HUES48 (cell line): Measurements from ENCODE around the gene TTC21A.

Source experiments
- H3K27ac ChIP-seq: one replicate; pipeline ENCODE4 v1.7.0; 2013; ENCODE audit warnings: low read depth, low read length, inconsistent platforms
- H3K27me3 ChIP-seq: 2 replicates; pipeline ENCODE4 v1.6.1; 2013; ENCODE audit warnings: mild to moderate bottlenecking, low read length; ENCODE audit not compliant: control insufficient read depth, insufficient read depth
- H3K36me3 ChIP-seq: 2 replicates; pipeline ENCODE4 v1.6.1; 2013; ENCODE audit warnings: low read length; ENCODE audit not compliant: control insufficient read depth, insufficient read depth
- H3K4me1 ChIP-seq: 2 replicates; pipeline ENCODE4 v1.6.1; 2013; ENCODE audit warnings: mild to moderate bottlenecking, low read length; ENCODE audit not compliant: control insufficient read depth, insufficient read depth
- H3K4me3 ChIP-seq: 2 replicates; pipeline ENCODE4 v1.5.1; 2013; ENCODE audit warnings: mild to moderate bottlenecking, low read depth, low read length
- H3K9ac ChIP-seq: 2 replicates; pipeline ENCODE4 v1.6.1; 2013; ENCODE audit warnings: mild to moderate bottlenecking, low read depth, low read length, moderate library complexity
- H3K9me3 ChIP-seq: 2 replicates; pipeline ENCODE4 v1.6.1; 2013; ENCODE audit warnings: low read length; ENCODE audit not compliant: control insufficient read depth, insufficient read depth

The TTC21A gene

GRCh38 chr3:39098473-39099000 is 8.9 kb upstream of the TTC21A start:
- peaks cover 73% of the 10 kb centered on the region for H3K36me3 ChIP-seq
- H3K4me3 ChIP-seq: no peak overlapping the region
- H3K27ac ChIP-seq: no peak overlapping the region
- H3K27me3 ChIP-seq: no peaks in the 10 kb centered on the region
- no peaks in the 10 kb centered on the region; the same call in 1 of the 2 replicates for H3K4me1 ChIP-seq
- no peak overlapping the region for H3K9ac ChIP-seq
- no peaks in the 10 kb centered on the region for H3K9me3 ChIP-seq

- H3K4me1 ChIP-seq: no peaks in the 10 kb centered on the region; the same call in 1 of the 2 replicates
- H3K4me3 ChIP-seq: no peak overlapping the region
- H3K36me3 ChIP-seq: peaks cover 66% of the 10 kb centered on the region
- H3K27me3 ChIP-seq: no peaks in the 10 kb centered on the region
- H3K9me3 ChIP-seq: no peaks in the 10 kb centered on the region
- no peak overlapping the region for H3K9ac ChIP-seq
- no peak overlapping the region for H3K27ac ChIP-seq
Observed at GRCh38 chr3:39099242-39099641, 8.2 kb upstream of the TTC21A start.

GRCh38 chr3:39099738-39100499 is 7.6 kb upstream of the TTC21A start:
- Histone ChIP-seq H3K27me3 (no peaks in the 10 kb centered on the region), H3K4me3 (no peak overlapping the region), H3K36me3 (peaks cover 59% of the 10 kb centered on the region), H3K27ac (no peak overlapping the region), H3K9me3 (no peaks in the 10 kb centered on the region), H3K4me1 (no peaks in the 10 kb centered on the region; the same call in 1 of the 2 replicates), H3K9ac (no peak overlapping the region)

GRCh38 chr3:39100500-39100886 is 7.0 kb upstream of the TTC21A start:
- H3K9me3 ChIP-seq: no peaks in the 10 kb centered on the region
- peaks cover 53% of the 10 kb centered on the region for H3K36me3 ChIP-seq
- no peak overlapping the region for H3K4me3 ChIP-seq
- H3K4me1 ChIP-seq: no peaks in the 10 kb centered on the region; the same call in 1 of the 2 replicates
- H3K9ac ChIP-seq: no peak overlapping the region
- no peaks in the 10 kb centered on the region for H3K27me3 ChIP-seq
- H3K27ac ChIP-seq: no peak overlapping the region

- Histone ChIP-seq H3K27me3 (no peaks in the 10 kb centered on the region), H3K36me3 (peaks cover 46% of the 10 kb centered on the region), H3K9me3 (no peaks in the 10 kb centered on the region), H3K4me3 (no peak overlapping the region), H3K4me1 (no peaks in the 10 kb centered on the region; the same call in 1 of the 2 replicates), H3K9ac (no peak overlapping the region), H3K27ac (no peak overlapping the region)
Observed at GRCh38 chr3:39101022-39101689, 6.3 kb upstream of the TTC21A start.

GRCh38 chr3:39102504-39103323 is 4.8 kb upstream of the TTC21A start:
- Histone ChIP-seq H3K36me3 (peaks cover 31% of the 10 kb centered on the region), H3K4me3 (no peak overlapping the region), H3K9ac (no peak overlapping the region), H3K9me3 (no peaks in the 10 kb centered on the region), H3K27me3 (no peaks in the 10 kb centered on the region), H3K27ac (no peak overlapping the region), H3K4me1 (no peaks in the 10 kb centered on the region)

- no peaks in the 10 kb centered on the region for H3K9me3 ChIP-seq
- H3K27me3 ChIP-seq: no peaks in the 10 kb centered on the region
- H3K4me3 ChIP-seq: no peak overlapping the region
- no peaks in the 10 kb centered on the region for H3K4me1 ChIP-seq
- H3K36me3 ChIP-seq: peaks cover 25% of the 10 kb centered on the region
- no peak overlapping the region for H3K27ac ChIP-seq
- H3K9ac ChIP-seq: no peak overlapping the region
Observed at GRCh38 chr3:39103324-39103693, 4.2 kb upstream of the TTC21A start.

GRCh38 chr3:39103791-39104552 is 3.5 kb upstream of the TTC21A start:
- no peaks in the 10 kb centered on the region for H3K9me3 ChIP-seq
- no peak overlapping the region for H3K4me3 ChIP-seq
- H3K36me3 ChIP-seq: peaks cover 18% of the 10 kb centered on the region
- no peaks in the 10 kb centered on the region for H3K27me3 ChIP-seq
- H3K27ac ChIP-seq: no peak overlapping the region
- no peak overlapping the region for H3K9ac ChIP-seq
- H3K4me1 ChIP-seq: no peaks in the 10 kb centered on the region

GRCh38 chr3:39104961-39105686 is 2.4 kb upstream of the TTC21A start:
- Histone ChIP-seq H3K9me3 (no peaks in the 10 kb centered on the region), H3K27ac (no peak overlapping the region), H3K4me3 (no peak overlapping the region), H3K4me1 (no peaks in the 10 kb centered on the region), H3K27me3 (no peaks in the 10 kb centered on the region), H3K36me3 (peaks cover 7% of the 10 kb centered on the region; the same call in 1 of the 2 replicates), H3K9ac (no peak overlapping the region)

- no peak overlapping the region for H3K9ac ChIP-seq
- H3K27me3 ChIP-seq: no peaks in the 10 kb centered on the region
- H3K4me1 ChIP-seq: no peaks in the 10 kb centered on the region
- H3K4me3 ChIP-seq: no peak overlapping the region
- H3K36me3 ChIP-seq: 0 out of 2 replicates have a peak, but pooled peaks cover 2% of the 10 kb centered on the region
- H3K9me3 ChIP-seq: no peaks in the 10 kb centered on the region
- H3K27ac ChIP-seq: no peak overlapping the region
Observed at GRCh38 chr3:39105687-39106063, 1.8 kb upstream of the TTC21A start.
